ENCODE results near the gene CD52.

Gene CD52

GRCh38 chr1:26317612-26318337 is at the start of gene CD52:
Gene CD52 (plus strand): TSS chr1:26317958. CDS start chr1:26318018, 60 bp downstream.
- peak in 1 of 2 experiments; percentile 58 for DNase-seq (ENCODE audit: low read depth in 2 of 2)

DNA sequence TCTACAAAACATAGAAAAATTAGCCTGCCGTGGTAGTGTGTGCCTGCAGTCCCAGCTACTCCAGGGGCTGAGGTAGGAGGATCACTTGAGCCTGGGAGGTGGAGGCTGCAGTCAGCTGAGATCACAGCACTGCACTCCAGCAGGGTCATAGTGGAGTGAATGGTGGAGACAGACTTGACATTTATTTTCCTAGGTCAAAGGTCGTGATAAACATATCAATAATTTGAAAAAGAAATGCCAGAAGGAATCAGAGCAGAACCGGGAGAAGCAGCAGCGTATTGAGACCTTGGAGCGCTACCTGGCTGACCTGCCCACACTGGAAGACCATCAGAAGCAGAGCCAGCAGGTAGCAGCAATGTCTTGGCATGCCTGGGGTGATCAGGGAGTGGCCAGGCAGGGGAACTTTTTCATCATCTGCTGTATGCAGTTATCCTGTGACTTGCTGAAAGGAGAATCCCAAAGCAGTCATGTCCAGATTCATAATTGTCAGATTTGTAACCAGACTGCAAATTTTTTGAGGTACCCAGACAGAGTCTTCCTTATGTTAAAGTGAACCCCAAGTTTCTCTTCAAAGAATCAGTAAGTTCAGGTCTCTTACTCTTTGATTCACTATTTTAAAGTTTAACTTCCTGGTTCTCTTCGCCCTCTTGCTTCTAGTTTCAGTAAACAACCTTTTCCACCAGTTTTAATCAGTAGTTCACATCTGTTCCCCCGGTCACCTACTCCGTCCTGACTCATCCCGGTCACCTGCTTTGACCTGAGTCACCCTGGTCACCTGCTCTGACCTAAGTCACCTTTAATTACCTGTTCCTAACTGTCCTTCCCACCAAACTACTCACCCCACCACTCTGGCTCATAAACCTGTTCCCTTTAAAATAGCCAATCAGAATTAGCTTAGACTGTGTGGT is 49.2 kb upstream of the CD52 start:
- DNase-seq (ENCODE audit: low read depth in 2 of 2) = no peak

DNA sequence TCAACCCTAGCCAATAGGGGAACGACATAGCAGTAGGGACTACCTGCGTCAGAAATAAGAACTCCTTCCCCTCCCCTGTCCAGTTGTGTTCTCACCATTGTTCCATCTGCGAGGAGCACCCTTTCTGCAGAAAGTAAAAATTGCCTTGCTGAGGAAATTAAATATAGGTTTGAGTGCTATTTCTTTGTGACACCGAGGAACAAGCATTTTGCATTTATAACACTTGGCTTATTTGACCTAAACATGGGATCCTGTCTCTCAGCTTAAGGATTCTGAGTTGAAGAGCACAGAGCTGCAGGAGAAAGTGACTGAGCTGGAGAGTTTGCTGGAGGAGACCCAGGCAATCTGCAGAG is 48.6 kb upstream of the CD52 start:
- DNase-seq (ENCODE audit: low read depth in 2 of 2) = no peak

GRCh38 chr1:26274801-26275425 is 42.8 kb upstream of the CD52 start:
- no peak for DNase-seq (ENCODE audit: low read depth in 2 of 2)

DNA sequence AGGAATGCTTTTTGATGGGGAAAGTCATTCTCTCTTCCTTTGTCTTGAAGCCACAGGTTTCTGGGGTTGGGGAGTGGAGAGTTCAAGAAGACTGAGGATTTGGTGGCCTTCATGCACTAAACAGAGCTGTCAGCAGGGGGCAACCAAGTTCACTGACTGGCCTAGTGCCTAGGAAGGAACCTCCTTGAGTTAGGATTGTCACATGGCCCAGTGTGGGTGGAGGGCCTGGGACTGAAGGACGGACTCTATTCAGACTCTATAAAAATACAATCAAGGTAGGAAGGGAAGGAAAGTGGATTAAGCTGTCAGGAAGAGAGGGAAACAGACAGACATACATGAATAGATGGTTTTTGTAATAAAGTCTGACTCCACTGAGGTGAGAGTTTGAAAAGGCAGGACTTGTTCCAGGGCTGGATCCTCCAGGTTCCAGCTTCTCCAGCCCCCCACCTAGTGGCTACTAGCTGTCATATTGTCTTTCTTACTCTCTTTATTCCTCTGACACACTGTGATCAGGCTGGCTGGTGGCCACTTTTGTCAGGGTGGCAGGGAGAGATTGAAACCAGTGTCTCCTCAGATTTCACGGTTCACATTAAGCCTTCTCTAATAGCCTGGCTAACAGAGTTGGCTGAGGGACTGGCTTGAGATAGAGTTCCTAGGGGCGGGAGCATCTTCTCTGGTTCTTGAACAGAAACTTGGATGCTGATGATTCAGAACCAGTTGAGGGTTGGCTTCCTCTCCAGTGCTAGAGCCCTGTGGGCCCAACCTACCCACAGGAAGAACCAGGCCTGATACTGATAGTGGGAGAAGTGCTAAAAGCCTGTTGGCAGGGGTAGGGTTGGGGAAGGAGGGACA is 42.0 kb upstream of the CD52 start:
- peak; percentile 52 to 82 for DNase-seq (ENCODE audit: low read depth in 2 of 2)

- DNase-seq (ENCODE audit: low read depth in 2 of 2) = no peak
These were observed 41.3 kb upstream of the CD52 start for GRCh38 chr1:26276432-26276838.

GRCh38 chr1:26277261-26277661 is 40.5 kb upstream of the CD52 start:
- DNase-seq (ENCODE audit: low read depth in 2 of 2) = no peak

GRCh38 chr1:26277719-26278118 is 40.0 kb upstream of the CD52 start:
- DNase-seq (ENCODE audit: low read depth in 2 of 2) = no peak

DNA sequence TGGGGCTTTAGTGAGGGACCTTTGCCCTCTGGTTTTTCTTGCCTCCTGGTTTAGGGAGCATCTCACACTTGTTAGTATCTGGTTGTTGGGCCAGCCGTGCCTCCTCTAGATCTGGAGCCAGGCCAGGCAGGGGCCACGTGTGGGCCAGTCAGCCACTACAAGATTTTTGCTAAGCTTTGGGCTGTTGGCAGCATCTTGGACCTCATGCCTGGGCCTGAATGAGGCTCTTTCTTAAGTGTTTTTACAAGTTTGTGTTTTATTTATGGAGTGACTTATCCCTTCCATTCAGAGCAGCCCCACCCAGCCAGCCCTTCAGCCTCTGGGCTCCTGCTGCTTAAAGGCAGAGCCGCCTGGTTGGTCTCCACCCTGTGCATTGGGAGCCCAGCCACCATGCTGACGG is 39.5 kb upstream of the CD52 start:
- no peak for DNase-seq (ENCODE audit: low read depth in 2 of 2)

DNA sequence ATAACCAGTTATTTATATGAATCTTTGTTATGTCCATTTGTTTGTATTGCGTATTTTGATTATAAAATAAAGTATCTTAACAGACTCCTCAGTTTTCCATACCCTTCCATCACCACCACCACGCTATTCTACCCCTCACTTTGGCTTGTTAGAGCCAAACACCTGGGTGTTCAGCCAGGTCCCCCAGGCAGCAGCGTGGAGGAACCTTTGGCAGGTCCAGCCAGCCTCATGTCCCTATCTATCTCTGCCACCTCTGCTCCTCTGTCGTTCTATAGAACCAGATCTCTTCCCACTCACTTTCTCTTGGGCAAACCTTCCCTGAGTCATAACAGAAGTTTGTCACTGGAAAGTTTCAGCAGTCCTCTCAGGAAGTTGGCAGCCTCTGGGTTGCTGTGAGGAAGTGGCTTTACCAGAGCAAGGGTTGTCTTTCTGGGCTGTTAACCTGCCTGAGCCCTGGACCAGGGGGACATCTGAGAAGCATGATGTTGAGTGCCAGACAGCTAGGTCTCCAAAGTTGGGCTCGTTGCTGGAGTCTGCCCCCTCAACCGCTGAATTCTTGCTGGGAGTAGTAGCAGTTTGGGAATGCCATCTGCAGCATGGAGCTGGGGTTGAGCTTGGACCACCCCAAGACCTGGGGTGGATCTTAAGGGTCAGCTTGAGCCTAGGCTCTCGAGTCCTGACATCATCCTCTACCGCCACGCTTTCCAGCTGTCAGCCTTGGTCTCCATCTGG is 38.9 kb upstream of the CD52 start:
- DNase-seq (ENCODE audit: low read depth in 2 of 2) = no peak

- DNase-seq (ENCODE audit: low read depth in 2 of 2) = peak; percentile 69 to 81
These were observed 38.1 kb upstream of the CD52 start, which contains the start of gene SH3BGRL3 for GRCh38 chr1:26279456-26280332. Gene SH3BGRL3 (plus strand): TSS chr1:26280086. CDS start chr1:26280156, 70 bp downstream.

- DNase-seq (ENCODE audit: low read depth in 2 of 2) = no peak
These were observed 37.3 kb upstream of the CD52 start for GRCh38 chr1:26280333-26281042.

GRCh38 chr1:26281091-26281958 is 36.4 kb upstream of the CD52 start:
- no peak for DNase-seq (ENCODE audit: low read depth in 2 of 2)

- DNase-seq (ENCODE audit: low read depth in 2 of 2) = no peak
These were observed 35.8 kb upstream of the CD52 start for GRCh38 chr1:26281971-26282370.

DNA sequence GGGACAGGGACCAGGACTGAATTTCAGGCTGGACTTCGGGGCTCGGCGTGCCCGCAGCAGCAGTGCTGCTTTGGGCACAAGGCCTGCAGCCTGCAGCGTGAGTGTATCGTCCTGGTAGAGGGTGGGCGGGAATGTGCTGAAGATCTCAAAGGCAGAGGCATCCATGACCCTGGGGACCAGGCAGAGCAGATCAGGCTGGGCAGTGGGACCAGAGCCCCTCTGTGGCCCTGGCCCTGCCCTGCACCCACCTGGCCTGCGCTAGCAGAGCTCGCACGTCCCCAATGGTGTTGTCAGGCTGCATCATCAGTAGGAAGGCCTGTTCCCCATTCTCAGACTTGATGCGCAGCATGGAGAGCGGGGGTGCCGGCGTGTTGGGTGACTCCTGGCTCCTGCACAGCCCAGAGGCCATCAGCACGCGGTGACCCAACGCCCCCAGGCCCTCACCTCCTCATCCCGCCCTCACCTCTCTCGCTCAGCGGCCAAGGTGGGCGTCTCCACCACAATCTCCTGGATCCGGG is 35.3 kb upstream of the CD52 start:
- no peak for DNase-seq (ENCODE audit: low read depth in 2 of 2)

DNA sequence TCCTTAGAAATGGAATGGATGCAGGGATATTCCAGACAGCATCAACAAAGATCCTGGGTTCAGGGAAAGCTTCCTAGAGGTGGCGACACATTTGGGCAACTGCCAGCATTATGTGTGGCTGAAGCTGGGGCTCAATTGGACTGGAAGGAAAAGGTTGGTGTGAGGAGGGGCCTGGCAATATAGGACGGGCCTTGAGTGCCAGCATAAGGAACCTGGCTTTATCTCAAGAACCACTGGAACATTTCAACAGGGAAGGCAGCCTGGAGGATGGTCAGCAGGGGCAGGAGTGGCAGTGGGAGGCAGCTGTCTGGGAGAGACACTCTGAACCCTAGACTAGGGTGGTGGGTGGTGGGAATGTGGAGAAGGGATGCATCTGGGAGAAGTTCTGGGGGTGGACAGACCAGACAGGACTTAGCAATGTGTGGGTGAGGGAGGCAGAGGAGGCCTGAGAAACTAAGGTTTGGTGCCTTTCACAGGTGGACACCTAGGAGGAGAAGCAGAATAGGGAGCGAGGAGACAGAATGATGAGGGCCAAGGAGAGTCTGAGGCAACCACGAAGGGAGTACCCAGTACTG is 34.4 kb upstream of the CD52 start:
- no peak for DNase-seq (ENCODE audit: low read depth in 2 of 2)

DNA sequence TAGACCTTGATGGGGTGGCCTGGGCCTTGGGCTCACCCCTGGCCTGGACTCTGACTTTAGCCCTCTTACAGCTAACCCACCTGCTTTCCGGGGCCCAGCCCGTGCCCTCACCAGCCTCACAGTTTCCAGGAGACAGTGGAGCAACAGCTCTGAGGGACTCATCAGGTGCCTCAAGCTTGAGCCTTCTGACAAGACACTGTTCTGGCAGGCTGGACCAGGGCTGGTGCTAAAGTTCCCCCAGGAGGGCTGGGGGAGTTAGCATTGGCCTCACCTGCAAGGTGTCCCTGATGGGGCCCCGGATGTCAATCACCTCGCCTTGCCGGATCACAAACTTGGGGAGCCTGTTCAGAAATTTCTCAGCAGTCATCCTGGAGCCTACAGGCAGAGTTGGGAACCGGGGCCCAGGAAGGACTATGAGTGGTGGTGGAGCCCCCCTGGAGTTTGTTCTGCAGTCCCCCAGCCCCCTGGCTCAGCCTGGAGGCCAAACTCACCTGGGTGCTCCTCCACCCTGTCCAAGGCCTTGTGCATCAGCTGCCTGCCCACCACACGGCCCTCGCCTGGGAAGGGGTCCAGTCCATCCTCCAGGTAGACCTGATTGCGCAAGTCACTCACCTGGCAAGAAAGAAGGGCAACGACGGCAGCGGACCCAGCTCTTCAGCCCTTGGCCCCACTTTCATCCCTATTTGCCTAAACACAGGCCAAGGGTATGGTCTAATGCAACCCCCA is 33.7 kb upstream of the CD52 start:
- DNase-seq (ENCODE audit: low read depth in 2 of 2) = no peak

Measured in stimulated activated CD4-positive, alpha-beta T cell treated with anti-CD3 and anti-CD28 coated beads, Interleukin-12 subunit alpha, Interleukin-12 subunit beta, amount 100 ng/mL, for 24 hours (primary cell).